Measurements from ENCODE around the gene MAD1L1.

Gene MAD1L1

GRCh38 chr7:2032030-2032875, 200.5 kb downstream of the MAD1L1 start:
- Mint-ChIP-seq H3K4me1 (peaks cover 43% of the 10 kb centered on the region), H3K27ac (peak overlapping the region; percentile 72), H3K4me3 (no peak overlapping the region), H3K36me3 (ENCODE audit: low read depth) (peaks cover 36% of the 10 kb centered on the region), H3K27me3 (ENCODE audit: low read depth, poor library complexity) (peaks cover 2% of the 10 kb centered on the region), H3K9me3 (peaks cover 21% of the 10 kb centered on the region)
- DNase-seq = no peak
- TF ChIP-seq CTCF (IDR thresholded peaks at IDR 0.05) = no peak

GRCh38 chr7:2031451-2031845, 201.3 kb downstream of the MAD1L1 start:
- Mint-ChIP-seq H3K9me3 (peaks cover 29% of the 10 kb centered on the region), H3K36me3 (ENCODE audit: low read depth) (peaks cover 40% of the 10 kb centered on the region), H3K27me3 (ENCODE audit: low read depth, poor library complexity) (no peaks in the 10 kb centered on the region), H3K4me1 (peaks cover 43% of the 10 kb centered on the region), H3K27ac (peak overlapping the region; percentile 11), H3K4me3 (no peak overlapping the region)
- DNase-seq = no peak
- TF ChIP-seq CTCF (IDR thresholded peaks at IDR 0.05) = no peak

- peaks cover 43% of the 10 kb centered on the region for H3K4me1 Mint-ChIP-seq
- H3K27me3 Mint-ChIP-seq (ENCODE audit: low read depth, poor library complexity) = no peaks in the 10 kb centered on the region
- no peak for TF ChIP-seq CTCF (IDR thresholded peaks at IDR 0.05)
- H3K9me3 Mint-ChIP-seq = peaks cover 35% of the 10 kb centered on the region
- no peak overlapping the region for H3K27ac Mint-ChIP-seq
- H3K36me3 Mint-ChIP-seq (ENCODE audit: low read depth) = peaks cover 47% of the 10 kb centered on the region
- no peak for DNase-seq
- H3K4me3 Mint-ChIP-seq = no peak overlapping the region
Observed at GRCh38 chr7:2030475-2031450, 202.0 kb downstream of the MAD1L1 start.

- no peak overlapping the region for H3K27ac Mint-ChIP-seq
- TF ChIP-seq CTCF (IDR thresholded peaks at IDR 0.05) = no peak
- H3K9me3 Mint-ChIP-seq = peaks cover 43% of the 10 kb centered on the region
- H3K27me3 Mint-ChIP-seq (ENCODE audit: low read depth, poor library complexity) = no peaks in the 10 kb centered on the region
- peaks cover 54% of the 10 kb centered on the region for H3K36me3 Mint-ChIP-seq (ENCODE audit: low read depth)
- H3K4me1 Mint-ChIP-seq = peaks cover 41% of the 10 kb centered on the region
- no peak for DNase-seq
- H3K4me3 Mint-ChIP-seq = no peak overlapping the region
Observed at GRCh38 chr7:2029936-2030335, 202.8 kb downstream of the MAD1L1 start.

- no peak for DNase-seq
- Mint-ChIP-seq H3K4me3 (peak overlapping the region; percentile 18), H3K9me3 (peaks cover 49% of the 10 kb centered on the region), H3K27ac (no peak overlapping the region), H3K36me3 (ENCODE audit: low read depth) (peaks cover 59% of the 10 kb centered on the region), H3K4me1 (peaks cover 35% of the 10 kb centered on the region), H3K27me3 (ENCODE audit: low read depth, poor library complexity) (no peaks in the 10 kb centered on the region)
- no peak for TF ChIP-seq CTCF (IDR thresholded peaks at IDR 0.05)
Observed at GRCh38 chr7:2029211-2029905, 203.4 kb downstream of the MAD1L1 start.

Data from nephron progenitor cell (in vitro differentiated cells).